Progenitor cell of endocrine pancreas (in vitro differentiated cells): ENCODE data around the gene HS3ST5. TPM values are rescaled to one million over a fixed set of nuclear protein-coding genes. Genes with fewer than 3 reads are reported as not detected.
A peak's percentile ranks its signal among the peaks of the same experiment; 100 is the strongest.

Experiments used
- DNase-seq: peaks from one replicate; pipeline ENCODE4 v3.0.0; 2021; ENCODE audit warnings: low spot score; ENCODE audit not compliant: unreplicated experiment
- H3K27ac Mint-ChIP-seq: 2 replicates; pipeline ENCODE4 v1.8.0; 2021; ENCODE audit warnings: mild to moderate bottlenecking, moderate library complexity, mixed read lengths
- H3K27me3 Mint-ChIP-seq: 2 replicates; pipeline ENCODE4 v1.8.0; 2021; ENCODE audit warnings: mixed read lengths
- H3K36me3 Mint-ChIP-seq: 2 replicates; pipeline ENCODE4 v1.8.0; 2022; ENCODE audit warnings: mixed read lengths; ENCODE audit not compliant: insufficient read depth
- H3K4me1 Mint-ChIP-seq: 2 replicates; pipeline ENCODE4 v1.8.0; 2021; ENCODE audit warnings: low read depth, mixed read lengths
- H3K4me3 Mint-ChIP-seq: 2 replicates; pipeline ENCODE4 v1.8.0; 2021; ENCODE audit warnings: low read depth, mild to moderate bottlenecking, moderate library complexity, mixed read lengths
- H3K9me3 Mint-ChIP-seq: 2 replicates; pipeline ENCODE4 v1.8.0; 2021; ENCODE audit warnings: low read depth, mixed read lengths
- total RNA-seq: library from RNA; stranded (reverse); gene quantifications from 2 replicates; pipeline ENCODE4 v1.2.1, GENCODE V29; 2021
- TF ChIP-seq, protein P1 (sequence below): fragments of 200-600 bp; sonication (generic); IDR thresholded peaks from one replicate; pipeline ENCODE4 v1.5.0; 2021; ENCODE audit warnings: antibody characterized with exemption, mild to moderate bottlenecking; ENCODE audit not compliant: unreplicated experiment

Gene HS3ST5
- total RNA-seq, 1 donor from 2014 or later = 0.31 TPM

DNA sequence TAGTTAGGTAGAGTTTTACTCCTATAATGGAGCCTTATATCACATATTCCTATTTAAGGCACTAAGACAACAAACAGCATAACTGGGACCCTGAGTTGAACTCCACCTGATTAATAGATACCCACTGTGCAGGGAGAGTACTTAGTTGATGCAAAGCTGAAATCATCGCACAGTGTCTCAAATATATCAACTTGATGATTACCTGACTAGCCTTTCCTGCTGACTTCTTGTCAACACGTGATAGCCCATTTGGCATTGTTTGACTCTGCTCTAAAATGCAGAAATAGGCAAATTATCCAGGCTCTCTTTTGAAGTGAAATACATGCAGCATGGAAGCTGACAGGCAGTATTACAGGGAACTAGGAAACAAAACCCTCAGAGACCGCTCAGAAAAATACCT lies 217.2 kb downstream of the HS3ST5 start:
- Mint-ChIP-seq H3K27me3 (no peaks in the 10 kb centered on the region), H3K4me1 (peaks cover 2% of the 10 kb centered on the region), H3K9me3 (no peaks in the 10 kb centered on the region), H3K36me3 (no peaks in the 10 kb centered on the region), H3K4me3 (no peak overlapping the region), H3K27ac (no peak overlapping the region)
- no peak for DNase-seq
- TF ChIP-seq, protein P1, sequence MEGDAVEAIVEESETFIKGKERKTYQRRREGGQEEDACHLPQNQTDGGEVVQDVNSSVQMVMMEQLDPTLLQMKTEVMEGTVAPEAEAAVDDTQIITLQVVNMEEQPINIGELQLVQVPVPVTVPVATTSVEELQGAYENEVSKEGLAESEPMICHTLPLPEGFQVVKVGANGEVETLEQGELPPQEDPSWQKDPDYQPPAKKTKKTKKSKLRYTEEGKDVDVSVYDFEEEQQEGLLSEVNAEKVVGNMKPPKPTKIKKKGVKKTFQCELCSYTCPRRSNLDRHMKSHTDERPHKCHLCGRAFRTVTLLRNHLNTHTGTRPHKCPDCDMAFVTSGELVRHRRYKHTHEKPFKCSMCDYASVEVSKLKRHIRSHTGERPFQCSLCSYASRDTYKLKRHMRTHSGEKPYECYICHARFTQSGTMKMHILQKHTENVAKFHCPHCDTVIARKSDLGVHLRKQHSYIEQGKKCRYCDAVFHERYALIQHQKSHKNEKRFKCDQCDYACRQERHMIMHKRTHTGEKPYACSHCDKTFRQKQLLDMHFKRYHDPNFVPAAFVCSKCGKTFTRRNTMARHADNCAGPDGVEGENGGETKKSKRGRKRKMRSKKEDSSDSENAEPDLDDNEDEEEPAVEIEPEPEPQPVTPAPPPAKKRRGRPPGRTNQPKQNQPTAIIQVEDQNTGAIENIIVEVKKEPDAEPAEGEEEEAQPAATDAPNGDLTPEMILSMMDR = no peak

DNA sequence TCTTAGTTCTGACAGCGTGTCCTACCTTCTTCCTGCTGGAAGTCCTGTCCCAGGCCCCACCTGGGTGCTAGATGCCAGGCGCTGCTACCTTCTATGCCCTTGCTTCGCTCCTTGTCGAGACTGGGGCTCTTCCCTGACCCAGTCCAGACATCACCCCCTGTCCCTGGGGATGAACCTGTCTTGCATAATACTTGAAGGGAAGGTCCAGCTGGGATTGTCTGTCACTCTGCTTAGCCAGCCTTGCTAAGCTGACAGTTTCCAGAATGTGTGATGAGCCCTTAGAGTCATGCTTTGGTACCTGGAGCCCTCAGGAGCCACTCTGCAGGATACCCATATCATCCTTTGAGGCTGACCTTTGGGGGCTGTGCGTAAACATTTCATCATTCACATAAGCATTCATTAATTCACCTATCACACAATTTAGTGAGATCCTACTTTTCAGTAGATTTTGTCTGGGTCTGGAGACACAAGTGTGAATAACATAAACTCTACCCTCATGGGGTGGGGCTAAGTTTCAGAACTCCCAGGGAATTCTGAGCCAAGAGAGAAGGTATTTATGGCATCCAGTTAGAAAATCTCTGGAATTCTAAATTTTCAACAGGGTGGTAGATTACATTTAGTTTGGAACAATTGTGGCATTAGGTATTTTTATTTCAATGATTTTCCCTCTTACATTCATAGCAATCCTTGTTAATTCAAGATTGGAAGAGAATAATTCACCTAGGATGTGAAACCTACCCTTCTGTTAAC lies 220.7 kb downstream of the HS3ST5 start:
- no peaks in the 10 kb centered on the region for H3K9me3 Mint-ChIP-seq
- no peak overlapping the region for H3K4me3 Mint-ChIP-seq
- peaks cover 2% of the 10 kb centered on the region for H3K4me1 Mint-ChIP-seq
- no peaks in the 10 kb centered on the region for H3K27me3 Mint-ChIP-seq
- no peaks in the 10 kb centered on the region for H3K36me3 Mint-ChIP-seq
- DNase-seq = no peak
- TF ChIP-seq, protein P1 = no peak
- peak overlapping the region; percentile 20 for H3K27ac Mint-ChIP-seq

DNA sequence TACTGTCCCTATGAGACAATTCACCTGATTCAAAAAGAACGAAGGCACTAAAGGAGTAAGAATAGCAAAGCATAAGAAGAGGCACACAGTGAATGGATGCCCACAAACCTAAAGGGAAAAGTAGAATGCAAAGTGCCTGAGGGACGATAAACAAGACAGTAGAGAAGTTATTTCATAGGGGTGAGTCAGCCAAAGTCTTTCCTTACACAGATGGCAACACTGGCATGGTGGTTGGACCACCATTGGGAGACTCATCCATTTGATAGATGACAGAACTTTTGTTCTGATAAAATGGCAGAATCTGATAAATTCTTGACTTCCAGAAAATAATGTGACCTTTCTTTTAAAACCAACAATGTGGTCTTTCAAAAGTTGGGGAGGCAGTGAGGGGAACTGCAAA lies 223.8 kb downstream of the HS3ST5 start:
- peaks cover 2% of the 10 kb centered on the region for H3K4me1 Mint-ChIP-seq

DNA sequence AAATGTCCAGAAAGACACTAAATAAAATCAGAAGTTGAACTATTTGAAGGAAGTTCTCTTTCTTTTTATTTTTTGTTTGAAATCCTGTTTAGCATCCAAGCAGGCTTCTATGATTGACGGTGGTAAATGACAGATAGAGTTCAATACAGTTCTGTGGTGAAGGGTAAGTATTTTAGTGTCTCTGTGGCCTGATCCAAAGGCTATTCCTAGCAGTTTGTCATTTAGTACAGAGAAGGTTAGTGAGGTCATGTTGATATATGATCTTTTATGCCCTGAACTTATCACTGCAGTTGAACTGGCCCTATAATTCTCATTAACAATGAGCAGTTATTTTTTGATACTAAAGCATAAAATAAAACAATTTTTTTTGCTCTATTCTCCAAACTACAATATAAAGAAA lies 227.2 kb downstream of the HS3ST5 start:
- Mint-ChIP-seq H3K27me3 (no peaks in the 10 kb centered on the region), H3K27ac (no peak overlapping the region), H3K36me3 (no peaks in the 10 kb centered on the region), H3K9me3 (no peaks in the 10 kb centered on the region), H3K4me3 (no peak overlapping the region), H3K4me1 (no peaks in the 10 kb centered on the region)
- TF ChIP-seq, protein P1 = no peak
- DNase-seq = no peak

More for the DNA sequence above, 223.8 kb downstream of the HS3ST5 start:
- Mint-ChIP-seq H3K36me3 (no peaks in the 10 kb centered on the region), H3K27ac (no peak overlapping the region), H3K9me3 (no peaks in the 10 kb centered on the region), H3K4me3 (no peak overlapping the region), H3K27me3 (no peaks in the 10 kb centered on the region)
- TF ChIP-seq, protein P1 = no peak
- DNase-seq = no peak

DNA sequence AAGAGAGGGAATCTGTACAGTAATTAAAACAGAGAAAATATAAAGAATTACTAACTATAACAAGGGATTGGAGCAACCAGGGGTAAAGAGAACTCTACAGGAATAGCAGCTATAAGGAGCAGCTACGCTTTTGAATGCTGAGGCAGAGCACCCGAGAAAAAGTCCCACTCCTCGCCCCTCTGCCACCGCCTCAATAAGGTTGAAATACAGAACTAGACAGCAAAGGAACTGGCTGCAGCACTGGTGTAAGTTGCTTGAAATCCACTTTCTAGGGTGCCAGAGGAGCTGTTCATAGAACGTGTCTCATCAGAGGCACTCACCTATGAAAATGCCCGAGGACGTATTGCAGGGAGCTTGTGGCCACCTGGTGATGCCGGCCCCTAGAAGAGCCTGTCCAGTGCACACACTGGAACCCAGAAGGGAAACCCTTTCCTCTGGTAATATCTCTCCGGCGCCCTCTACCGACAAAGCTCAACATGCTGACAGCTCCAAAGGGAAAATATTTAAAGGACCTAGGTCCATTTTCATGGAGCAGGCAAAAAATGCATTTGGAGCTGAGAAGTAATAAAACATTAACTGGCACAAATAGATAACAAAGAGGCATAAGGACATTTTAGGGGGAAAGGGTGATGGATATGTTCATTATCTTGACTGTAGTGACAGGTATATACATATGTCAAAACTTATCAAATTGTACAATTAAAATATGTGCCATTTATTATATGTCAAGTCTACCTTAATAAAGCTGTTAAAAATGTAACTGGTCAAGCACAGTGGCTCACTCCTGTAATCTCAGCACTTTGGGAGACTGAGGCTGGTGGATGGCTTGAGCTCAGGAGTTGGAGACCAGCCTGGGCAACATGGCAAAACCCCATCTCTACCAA lies 234.5 kb downstream of the HS3ST5 start:
- peak; percentile 39 for DNase-seq
- TF ChIP-seq, protein P1 = peak; percentile 69
- H3K27ac Mint-ChIP-seq = no peak overlapping the region
- H3K4me1 Mint-ChIP-seq = peaks cover 1% of the 10 kb centered on the region
- H3K36me3 Mint-ChIP-seq = no peaks in the 10 kb centered on the region
- no peaks in the 10 kb centered on the region for H3K9me3 Mint-ChIP-seq
- H3K4me3 Mint-ChIP-seq = no peak overlapping the region
- H3K27me3 Mint-ChIP-seq = no peaks in the 10 kb centered on the region
